Endodermal cell (in vitro differentiated cells): Measurements from ENCODE around the gene FAM131A. TPM values are rescaled to one million over a fixed set of nuclear protein-coding genes. Genes with fewer than 3 reads are reported as not detected.

ENCODE experiments used
- DNase-seq: peaks from one replicate; pipeline ENCODE4 v3.0.0-alpha.2; 2017
- H3K27ac ChIP-seq: 2 replicates; pipeline ENCODE4 v1.5.1; 2013; ENCODE audit warnings: mild to moderate bottlenecking, low read depth, low read length, moderate library complexity
- H3K27me3 ChIP-seq: 2 replicates; pipeline ENCODE4 v1.6.1; 2013; ENCODE audit warnings: mild to moderate bottlenecking, low read length, moderate library complexity; ENCODE audit not compliant: insufficient read depth, control insufficient read depth, poor library complexity, severe bottlenecking
- H3K36me3 ChIP-seq: 2 replicates; pipeline ENCODE4 v1.7.0; 2013; ENCODE audit warnings: mild to moderate bottlenecking, low read length, moderate library complexity; ENCODE audit not compliant: control insufficient read depth, insufficient read depth
- H3K4me1 ChIP-seq: one replicate; pipeline ENCODE4 v1.7.0; 2013; ENCODE audit warnings: low read length; ENCODE audit not compliant: control insufficient read depth, insufficient read depth
- H3K4me3 ChIP-seq: 2 replicates; pipeline ENCODE4 v1.5.1; 2013; ENCODE audit warnings: mild to moderate bottlenecking, low read length, moderate library complexity
- H3K9ac ChIP-seq: 2 replicates; pipeline ENCODE4 v1.6.1; 2013; ENCODE audit warnings: mild to moderate bottlenecking, low read length, moderate library complexity; ENCODE audit not compliant: poor library complexity, severe bottlenecking; ENCODE audit errors: extremely low read depth
- H3K9me3 ChIP-seq: 2 replicates; pipeline ENCODE4 v1.6.1; 2013; ENCODE audit warnings: mild to moderate bottlenecking, low read length, moderate library complexity; ENCODE audit not compliant: control insufficient read depth
- H3K27ac Mint-ChIP-seq: 2 replicates; pipeline ENCODE4 v1.8.0; 2020; ENCODE audit warnings: mixed read lengths
- H3K27me3 Mint-ChIP-seq: 2 replicates; pipeline ENCODE4 v1.8.0; 2021; ENCODE audit warnings: mild to moderate bottlenecking, mixed read lengths; ENCODE audit not compliant: insufficient read depth
- H3K36me3 Mint-ChIP-seq: 2 replicates; pipeline ENCODE4 v1.8.0; 2020; ENCODE audit warnings: low read depth, mixed read lengths
- H3K4me1 Mint-ChIP-seq: 2 replicates; pipeline ENCODE4 v1.8.0; 2020; ENCODE audit warnings: mixed read lengths
- H3K4me3 Mint-ChIP-seq: 2 replicates; pipeline ENCODE4 v1.8.0; 2020; ENCODE audit warnings: mild to moderate bottlenecking, moderate library complexity, mixed read lengths
- H3K9me3 Mint-ChIP-seq: 2 replicates; pipeline ENCODE4 v1.8.0; 2020; ENCODE audit warnings: mild to moderate bottlenecking, mixed read lengths
- CTCF ChIP-seq: fragments of 200-600 bp; sonication (generic); conservative IDR thresholded peaks from 2 replicates; pipeline ENCODE4 v1.5.0; 2021; ENCODE audit warnings: antibody characterized with exemption, mild to moderate bottlenecking
- WGBS, 2 experiments: methylation state at CpG; one replicate each; pipeline versions ENCODE4 v1.1.5 to v1.1.7; 2013; ENCODE audit warnings: missing lambda C conversion rate in 2 of 2, mixed read lengths in 1 of 2; ENCODE audit not compliant: insufficient coverage in 1 of 2, insufficient read length in 1 of 2; 5-methylcytosine and 5-hydroxymethylcytosine counted together
- total RNA-seq, 2 donors: library from RNA; stranded (reverse); fragmentation: NEBNext Ultra II Directional in 1 of 2; extraction: Animal tissue kit (Norgen Biotek cat#: 25700) in 1 of 2; gene quantifications; 2 replicates in 1 of 2; 3 replicates in 1 of 2; pipeline ENCODE4 v1.2.1, GENCODE V29; 2021

FAM131A gene
- total RNA-seq, 2 donors from 2014 or later = 18.3 to 24.1 TPM

DNA sequence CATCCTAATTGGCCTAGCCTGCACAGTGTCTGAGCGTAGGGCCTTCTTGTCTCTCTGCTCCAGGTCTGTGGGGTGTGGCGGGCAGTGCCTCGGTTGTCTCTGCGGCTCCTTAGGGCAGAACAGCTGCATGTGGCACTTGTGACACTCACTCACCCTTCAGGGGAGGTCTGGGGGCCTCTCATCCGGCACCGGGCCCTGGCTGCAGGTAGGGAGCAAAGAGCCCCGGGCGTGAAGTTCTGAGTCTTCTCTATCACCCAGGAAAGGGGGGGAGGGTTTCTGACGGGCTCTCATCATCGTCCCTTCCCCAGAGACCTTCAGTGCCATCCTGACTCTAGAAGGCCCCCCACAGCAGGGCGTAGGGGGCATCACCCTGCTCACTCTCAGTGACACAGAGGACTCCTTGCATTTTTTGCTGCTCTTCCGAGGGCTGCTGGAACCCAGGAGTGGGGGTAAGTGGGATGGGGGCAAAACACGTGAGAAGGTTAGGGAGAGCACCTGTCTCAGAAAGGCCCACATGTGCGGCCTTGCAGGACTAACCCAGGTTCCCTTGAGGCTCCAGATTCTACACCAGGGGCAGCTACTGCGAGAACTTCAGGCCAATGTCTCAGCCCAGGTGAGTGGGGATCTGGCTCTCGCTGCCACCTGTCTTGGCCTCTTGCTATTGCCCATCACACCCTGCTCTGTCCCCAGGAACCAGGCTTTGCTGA lies 45.1 kb downstream of the FAM131A start:
- H3K4me3 ChIP-seq = no peak overlapping the region
- WGBS, 2 experiments = 90 to 98% methylated on average over 8 to 16 of the region's 16 CpGs
- no peaks in the 10 kb centered on the region for H3K36me3 ChIP-seq
- H3K27me3 Mint-ChIP-seq = peaks cover 54% of the 10 kb centered on the region
- H3K4me3 Mint-ChIP-seq = no peak overlapping the region
- H3K36me3 Mint-ChIP-seq = no peaks in the 10 kb centered on the region
- H3K27me3 ChIP-seq = peaks cover 46% of the 10 kb centered on the region
- H3K4me1 ChIP-seq = peaks cover 3% of the 10 kb centered on the region
- no peaks in the 10 kb centered on the region for H3K9me3 ChIP-seq
- H3K27ac ChIP-seq = no peak overlapping the region
- H3K4me1 Mint-ChIP-seq = peaks cover 20% of the 10 kb centered on the region
- no peak overlapping the region for H3K27ac Mint-ChIP-seq
- TF ChIP-seq CTCF = no peak
- no peak overlapping the region for H3K9ac ChIP-seq
- no peaks in the 10 kb centered on the region for H3K9me3 Mint-ChIP-seq
- no peak for DNase-seq

DNA sequence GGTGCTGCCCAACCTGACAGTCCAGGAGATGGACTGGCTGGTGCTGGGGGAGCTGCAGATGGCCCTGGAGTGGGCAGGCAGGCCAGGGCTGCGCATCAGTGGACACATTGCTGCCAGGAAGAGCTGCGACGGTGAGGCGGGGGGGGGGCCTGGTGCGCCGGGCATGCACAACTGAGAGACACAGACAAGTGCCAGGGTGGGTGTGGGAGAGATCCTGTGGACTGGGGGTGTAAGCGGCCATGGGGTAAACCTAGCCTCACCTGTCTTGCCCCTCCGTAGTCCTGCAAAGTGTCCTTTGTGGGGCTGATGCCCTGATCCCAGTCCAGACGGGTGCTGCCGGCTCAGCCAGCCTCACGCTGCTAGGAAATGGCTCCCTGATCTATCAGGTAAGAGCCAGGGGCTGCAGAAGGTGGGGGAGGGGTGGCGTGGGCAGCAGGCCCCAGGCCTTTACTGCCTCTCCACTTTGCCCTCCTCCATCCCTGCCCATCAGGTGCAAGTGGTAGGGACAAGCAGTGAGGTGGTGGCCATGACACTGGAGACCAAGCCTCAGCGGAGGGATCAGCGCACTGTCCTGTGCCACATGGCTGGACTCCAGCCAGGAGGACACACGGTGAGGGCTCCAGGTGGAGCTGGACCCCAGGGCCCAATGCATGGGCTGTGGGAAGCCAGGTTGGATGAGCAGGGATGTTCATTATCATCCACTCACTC lies 45.8 kb downstream of the FAM131A start:
- Mint-ChIP-seq H3K27me3 (peaks cover 47% of the 10 kb centered on the region), H3K36me3 (no peaks in the 10 kb centered on the region), H3K9me3 (no peaks in the 10 kb centered on the region), H3K4me3 (no peak overlapping the region), H3K27ac (no peak overlapping the region), H3K4me1 (peaks cover 13% of the 10 kb centered on the region)
- DNase-seq = no peak
- Histone ChIP-seq H3K9me3 (no peaks in the 10 kb centered on the region), H3K27ac (no peak overlapping the region), H3K4me3 (no peak overlapping the region), H3K9ac (no peak overlapping the region), H3K36me3 (no peaks in the 10 kb centered on the region), H3K4me1 (no peaks in the 10 kb centered on the region), H3K27me3 (peaks cover 44% of the 10 kb centered on the region)
- 91 to 98% methylated on average over 9 to 15 of the region's 15 CpGs for WGBS, 2 experiments
- TF ChIP-seq CTCF = no peak

DNA sequence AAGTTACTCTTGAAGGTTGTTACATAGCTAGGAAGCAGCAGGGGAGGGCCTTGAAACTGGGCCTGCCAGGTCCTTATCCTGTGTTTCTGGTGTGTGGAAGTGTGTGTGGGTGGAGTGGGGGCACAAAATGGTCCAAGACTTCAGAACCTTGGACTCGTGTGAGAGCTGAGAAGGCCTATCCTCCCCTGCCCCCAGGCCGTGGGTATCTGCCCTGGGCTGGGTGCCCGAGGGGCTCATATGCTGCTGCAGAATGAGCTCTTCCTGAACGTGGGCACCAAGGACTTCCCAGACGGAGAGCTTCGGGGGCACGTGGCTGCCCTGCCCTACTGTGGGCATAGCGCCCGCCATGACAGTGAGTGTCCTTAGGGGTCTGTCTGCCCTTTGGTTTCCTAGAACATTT lies 46.9 kb downstream of the FAM131A start:
- peaks cover 32% of the 10 kb centered on the region for H3K27me3 ChIP-seq
- H3K4me1 Mint-ChIP-seq = peaks cover 3% of the 10 kb centered on the region
- H3K9ac ChIP-seq = no peak overlapping the region
- no peaks in the 10 kb centered on the region for H3K9me3 ChIP-seq
- H3K4me3 Mint-ChIP-seq = no peak overlapping the region
- H3K4me1 ChIP-seq = no peaks in the 10 kb centered on the region
- DNase-seq = no peak
- no peaks in the 10 kb centered on the region for H3K9me3 Mint-ChIP-seq
- TF ChIP-seq CTCF = no peak
- no peak overlapping the region for H3K27ac Mint-ChIP-seq
- H3K27me3 Mint-ChIP-seq = peaks cover 36% of the 10 kb centered on the region
- no peaks in the 10 kb centered on the region for H3K36me3 ChIP-seq
- no peak overlapping the region for H3K4me3 ChIP-seq
- no peaks in the 10 kb centered on the region for H3K36me3 Mint-ChIP-seq
- no peak overlapping the region for H3K27ac ChIP-seq
- WGBS, 2 experiments = 88 to 93% methylated on average over 5 to 9 of the region's 9 CpGs
